ENCODE measurements around the gene ANO1.

GRCh38 chr11:70135142-70135541 lies 57.0 kb downstream of the ANO1 start:
- no peak for TF ChIP-seq CTCF (IDR thresholded peaks at IDR 0.05; ENCODE audit: low read depth, low read length, poor library complexity, severe bottlenecking)
- no peak for TF ChIP-seq EZH2phosphoT487 (IDR thresholded peaks at IDR 0.05; ENCODE audit: borderline replicate concordance, low read length)
